Uterus (tissue), 2 donors: ENCODE results near the gene EXOC4.

Experiments
- CTCF ChIP-seq, 4 experiments: fragments of 200-600 bp in 2 of 4; fragments of 450-650 bp in 2 of 4; sonication (generic) in 2 of 4; IDR thresholded peaks; one replicate each; pipeline ENCODE4 v1.5.1; 2016 to 2019; ENCODE audit warnings: antibody characterized with exemption in 4 of 4, mild to moderate bottlenecking in 2 of 4, moderate library complexity in 1 of 4
- POLR2A ChIP-seq, 2 donors: fragments of 450-650 bp; IDR thresholded peaks; one replicate each; pipeline ENCODE4 v1.6.1; 2016; ENCODE audit warnings: antibody characterized with exemption in 2 of 2, mild to moderate bottlenecking in 1 of 2, moderate library complexity in 1 of 2

GRCh38 chr7:133352430-133352829 lies 99.6 kb downstream of the EXOC4 start:
- no peak for TF ChIP-seq POLR2A (IDR thresholded peaks at IDR 0.05)
- no peak for TF ChIP-seq CTCF (IDR thresholded peaks at IDR 0.05)
